Activated CD8-positive, alpha-beta memory T cell treated with anti-CD3 and anti-CD28 coated beads, Interleukin-2, amount 50 U/mL, for 24 hours (primary cell): Measurements from ENCODE around the gene TTC24.
"Not testable (repeated sequence)": the region's sequence is repeated elsewhere in the genome, so short reads cannot be mapped to it uniquely, and the experiment has no call there.

Source experiments
- DNase-seq: peaks from one replicate; pipeline ENCODE4 v3.0.0-alpha.2; 2020; ENCODE audit errors: extremely low read depth

Gene TTC24

DNA sequence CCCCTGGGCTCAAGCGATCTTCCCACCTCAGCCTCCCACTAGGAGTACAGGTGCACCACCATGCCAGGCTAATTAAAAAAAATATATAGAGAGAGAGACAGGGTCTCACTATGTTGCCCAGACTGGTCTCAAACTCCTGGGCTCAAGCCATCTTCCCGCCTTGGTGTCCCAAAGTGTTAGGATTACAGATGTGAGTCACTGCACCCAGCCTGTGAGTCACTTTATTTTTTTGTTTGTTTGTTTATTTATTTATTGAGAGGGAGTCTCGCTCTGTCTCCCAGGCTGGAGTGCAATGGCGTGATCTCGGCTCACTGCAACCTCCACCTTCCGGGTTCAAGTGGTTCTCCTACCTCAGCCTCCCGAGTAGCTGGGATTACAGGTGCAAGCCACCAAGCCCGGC is 8.4 kb downstream of the TTC24 start:
- DNase-seq = not testable (repeated sequence)

DNA sequence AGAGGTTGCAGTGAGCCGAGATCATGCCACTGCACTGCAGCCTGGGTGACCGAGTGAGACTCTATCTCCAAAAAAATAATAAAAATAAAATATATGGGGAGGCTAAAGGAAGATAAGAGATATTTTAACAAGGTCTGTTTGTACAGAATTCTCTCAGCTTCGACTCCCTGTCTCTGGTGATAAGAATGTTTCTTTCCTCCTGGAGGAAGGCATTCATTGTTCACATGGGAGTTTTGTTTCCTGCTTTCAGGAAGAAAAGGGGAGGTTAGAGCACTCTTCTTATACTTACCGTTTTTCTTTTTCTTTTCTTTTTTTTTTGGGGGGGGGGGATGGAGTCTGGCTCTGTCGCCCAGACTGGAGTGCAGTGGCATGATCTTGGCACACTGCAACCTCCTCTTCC is 10.0 kb downstream of the TTC24 start:
- no peak for DNase-seq

DNA sequence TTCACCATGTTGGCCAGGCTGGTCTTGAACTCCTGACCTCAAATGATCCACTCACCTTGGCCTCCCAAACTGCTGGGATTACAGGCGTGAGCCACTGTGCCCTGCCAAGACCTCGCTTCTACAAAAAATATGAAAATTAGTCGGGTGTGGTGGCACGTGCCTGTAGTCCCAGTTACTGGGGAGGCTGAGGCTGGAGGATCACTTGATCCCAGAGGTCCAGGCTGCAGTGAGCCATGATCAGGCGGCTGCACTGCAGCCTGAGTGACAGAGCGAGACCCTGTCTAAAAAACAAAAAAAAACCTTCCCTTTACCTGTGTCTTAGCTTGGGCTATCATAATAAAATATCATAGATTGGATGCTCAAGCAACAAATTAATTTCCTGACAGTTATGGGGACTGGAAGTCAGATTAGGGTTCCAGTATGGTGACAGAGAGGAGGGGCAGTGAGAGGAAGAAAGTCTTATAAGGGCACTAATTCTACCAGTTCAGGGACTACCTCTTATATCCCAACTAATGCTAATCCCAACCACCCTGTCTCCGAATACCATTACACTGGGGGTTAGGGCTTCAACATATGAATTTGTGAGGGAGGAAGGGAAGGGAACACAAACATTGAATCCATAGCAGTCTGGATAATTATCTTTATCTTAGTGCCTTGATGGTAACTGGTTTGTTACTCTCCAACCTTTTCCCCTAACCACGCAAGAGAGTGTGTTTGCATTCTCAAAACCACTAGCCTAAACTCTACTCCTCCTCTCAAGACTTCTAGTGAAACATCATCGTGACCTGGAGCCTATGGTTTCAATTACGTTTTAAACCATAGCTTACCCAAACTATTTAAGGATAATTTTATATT is 11.0 kb downstream of the TTC24 start:
- DNase-seq = no peak

DNA sequence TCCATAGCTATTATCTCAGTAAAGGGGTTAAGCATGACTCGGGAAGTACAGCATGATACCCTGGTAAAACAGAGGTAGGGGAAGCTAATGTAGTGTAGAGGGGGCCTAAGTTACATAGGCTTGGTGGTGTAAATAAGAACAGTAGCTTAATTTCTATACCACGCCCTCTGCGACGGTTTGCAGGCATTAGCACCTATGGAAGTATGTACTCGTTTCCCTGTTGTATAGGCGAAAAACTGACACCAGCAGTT is 11.6 kb downstream of the TTC24 start:
- DNase-seq = no peak

DNA sequence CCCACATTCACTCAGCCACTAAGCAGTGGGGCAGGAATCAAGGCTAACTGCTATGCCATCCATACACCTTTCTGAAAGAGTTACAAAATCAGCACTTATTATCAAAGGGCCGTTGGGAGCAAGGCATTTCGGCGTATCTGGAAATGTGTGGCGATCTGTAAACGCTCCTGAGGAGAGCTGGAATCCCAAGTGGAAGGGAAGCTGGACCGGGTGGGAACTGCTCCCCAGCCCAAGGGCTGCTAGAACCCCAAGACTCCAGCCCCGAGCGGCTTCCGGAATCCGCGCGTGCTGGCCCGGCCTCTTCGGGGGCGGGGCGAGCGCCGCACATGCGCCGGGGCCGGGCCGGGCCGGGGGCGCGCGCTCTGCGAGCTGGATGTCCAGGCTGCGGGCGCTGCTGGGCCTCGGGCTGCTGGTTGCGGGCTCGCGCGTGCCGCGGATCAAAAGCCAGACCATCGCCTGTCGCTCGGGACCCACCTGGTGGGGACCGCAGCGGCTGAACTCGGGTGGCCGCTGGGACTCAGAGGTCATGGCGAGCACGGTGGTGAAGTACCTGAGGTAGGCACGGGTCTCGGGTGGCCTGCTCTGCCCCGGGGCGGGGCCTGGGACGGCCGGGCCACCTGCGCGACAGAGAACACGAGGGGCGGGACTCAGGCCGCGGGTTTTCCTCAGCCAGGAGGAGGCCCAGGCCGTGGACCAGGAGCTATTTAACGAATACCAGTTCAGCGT is 12.1 kb downstream of the TTC24 start, which contains the start of gene NAXE:
Gene NAXE, plus strand, starts transcription at position 345 of the 726 bp plus-strand sequence. Its CDS starts 29 bp downstream, at position 374.
- no peak for DNase-seq

DNA sequence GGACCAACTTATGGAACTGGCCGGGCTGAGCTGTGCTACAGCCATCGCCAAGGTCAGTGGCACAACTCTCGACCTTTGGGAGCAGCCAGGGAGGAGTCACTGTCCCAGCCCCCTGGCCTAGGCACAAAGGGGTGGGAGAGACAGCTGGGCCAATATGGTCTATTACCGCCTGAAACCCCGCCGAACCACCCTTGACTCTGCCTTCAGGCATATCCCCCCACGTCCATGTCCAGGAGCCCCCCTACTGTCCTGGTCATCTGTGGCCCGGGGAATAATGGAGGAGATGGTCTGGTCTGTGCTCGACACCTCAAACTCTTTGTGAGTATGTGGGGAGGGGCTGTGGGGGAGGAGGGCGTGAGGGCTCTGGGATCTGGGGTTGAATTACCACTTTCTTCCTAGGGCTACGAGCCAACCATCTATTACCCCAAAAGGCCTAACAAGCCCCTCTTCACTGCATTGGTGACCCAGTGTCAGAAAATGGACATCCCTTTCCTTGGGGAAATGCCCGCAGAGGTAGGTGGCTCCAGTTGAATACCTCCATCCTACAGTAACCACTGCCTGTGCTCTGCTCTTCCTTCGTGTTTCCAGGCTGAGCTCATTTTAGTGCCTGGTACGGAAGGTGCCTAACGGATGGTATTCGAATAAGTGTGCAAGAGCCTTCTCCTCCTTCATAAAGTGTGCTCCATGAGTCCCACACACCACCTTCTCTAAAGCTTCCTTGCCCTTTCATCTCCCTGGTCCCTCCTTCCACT is 12.8 kb downstream of the TTC24 start:
- DNase-seq = no peak

DNA sequence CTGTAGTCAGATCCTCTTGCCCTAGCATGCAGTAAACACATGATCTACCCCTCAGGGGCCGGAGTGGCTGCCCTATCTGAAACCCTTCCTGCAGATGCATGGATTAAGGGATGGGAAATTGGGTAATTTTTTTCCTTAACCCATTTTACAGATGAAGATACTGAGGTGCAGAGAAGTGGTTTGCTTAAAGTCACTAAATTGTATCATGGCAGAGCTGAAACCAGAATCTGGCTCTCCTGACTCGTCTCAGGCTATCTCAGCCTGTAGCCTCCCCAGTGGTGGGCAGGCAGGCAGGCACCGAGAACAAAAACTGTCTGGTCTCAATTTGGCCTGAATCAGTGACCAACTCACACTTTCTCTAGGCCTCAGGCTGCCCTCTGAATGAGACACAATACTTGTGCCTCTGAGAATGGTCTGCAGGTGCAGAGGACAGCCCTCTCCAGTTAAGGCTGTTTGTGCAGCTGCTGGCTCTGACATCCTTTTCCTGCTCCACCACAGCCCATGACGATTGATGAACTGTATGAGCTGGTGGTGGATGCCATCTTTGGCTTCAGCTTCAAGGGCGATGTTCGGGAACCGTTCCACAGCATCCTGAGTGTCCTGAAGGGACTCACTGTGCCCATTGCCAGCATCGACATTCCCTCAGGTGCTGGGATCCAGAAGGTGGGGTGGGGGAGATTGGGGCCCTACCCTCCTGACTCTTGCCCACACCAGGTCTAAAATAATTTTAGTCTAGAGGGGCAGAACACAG is 13.6 kb downstream of the TTC24 start:
- no peak for DNase-seq

DNA sequence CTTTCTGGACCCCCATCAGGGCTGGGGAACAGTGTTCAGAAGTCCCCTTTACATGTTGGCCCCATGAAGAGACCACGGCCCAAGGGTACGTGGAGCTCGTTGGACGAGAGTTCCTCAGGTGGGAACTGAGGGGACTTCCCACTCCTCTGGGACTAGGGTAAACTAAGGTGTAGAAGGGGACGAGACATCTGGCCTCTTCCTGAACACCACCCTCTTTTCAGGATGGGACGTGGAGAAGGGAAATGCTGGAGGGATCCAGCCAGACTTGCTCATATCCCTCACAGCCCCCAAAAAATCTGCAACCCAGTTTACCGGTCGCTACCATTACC is 14.1 kb downstream of the TTC24 start:
- no peak for DNase-seq

DNA sequence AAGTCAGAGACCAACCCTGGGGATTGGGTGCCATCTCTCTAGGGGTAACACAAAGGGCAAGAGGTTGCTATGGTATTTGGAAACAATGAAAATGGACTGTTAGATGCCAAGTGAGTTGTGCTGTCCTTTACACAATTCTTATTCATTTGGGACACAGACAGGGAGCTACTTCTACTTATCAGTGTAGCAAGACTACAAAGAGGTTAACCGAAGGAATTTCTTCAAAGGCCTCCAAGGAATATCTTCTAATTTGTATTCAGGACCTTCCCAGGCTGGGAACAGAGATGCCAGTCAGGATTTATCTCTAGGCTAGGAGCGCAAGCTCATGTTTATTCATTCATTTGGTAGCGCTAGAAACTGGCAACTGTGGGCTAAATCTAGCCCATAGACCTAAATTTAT is 14.7 kb downstream of the TTC24 start:
- DNase-seq = no peak

DNA sequence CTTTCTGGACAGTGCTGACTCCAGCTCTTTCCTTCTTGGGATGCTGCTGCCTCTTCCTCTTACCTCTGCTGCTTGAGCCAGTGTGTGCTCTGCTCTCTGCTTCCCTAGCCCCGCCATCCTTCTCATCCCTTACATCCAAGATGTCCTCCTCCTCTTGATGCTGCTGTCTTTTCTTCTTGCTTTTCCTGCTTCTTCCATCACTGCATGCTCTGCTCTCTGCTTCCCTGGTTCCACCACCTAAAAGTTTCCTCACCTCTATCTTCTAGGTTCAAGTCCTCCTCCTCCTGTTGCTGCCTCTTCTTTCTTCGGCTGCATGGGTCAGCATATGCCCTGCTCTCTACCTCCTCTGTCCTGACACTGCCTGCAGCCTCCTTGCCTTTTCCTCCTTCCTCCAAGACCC is 15.5 kb downstream of the TTC24 start:
- DNase-seq = no peak

DNA sequence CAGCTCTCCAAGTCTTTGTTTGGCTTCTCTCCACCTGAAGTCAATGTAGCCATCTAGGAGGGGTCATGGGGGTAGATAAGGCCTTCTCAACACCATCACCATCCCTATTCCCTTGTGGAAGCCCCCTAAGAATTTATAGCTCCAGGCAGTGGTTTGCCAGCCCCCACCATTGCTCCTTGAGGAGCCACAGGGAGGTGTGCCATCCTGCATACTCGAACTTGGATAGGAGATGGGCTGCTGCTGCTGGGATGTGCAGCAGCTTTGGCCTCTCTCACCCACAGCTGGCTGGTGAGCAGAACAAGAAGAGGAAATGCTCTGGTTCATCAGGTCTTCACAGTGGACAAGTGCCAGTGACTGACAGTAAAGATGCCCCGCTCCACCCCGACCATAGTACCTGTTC is 16.9 kb downstream of the TTC24 start:
- no peak for DNase-seq

DNA sequence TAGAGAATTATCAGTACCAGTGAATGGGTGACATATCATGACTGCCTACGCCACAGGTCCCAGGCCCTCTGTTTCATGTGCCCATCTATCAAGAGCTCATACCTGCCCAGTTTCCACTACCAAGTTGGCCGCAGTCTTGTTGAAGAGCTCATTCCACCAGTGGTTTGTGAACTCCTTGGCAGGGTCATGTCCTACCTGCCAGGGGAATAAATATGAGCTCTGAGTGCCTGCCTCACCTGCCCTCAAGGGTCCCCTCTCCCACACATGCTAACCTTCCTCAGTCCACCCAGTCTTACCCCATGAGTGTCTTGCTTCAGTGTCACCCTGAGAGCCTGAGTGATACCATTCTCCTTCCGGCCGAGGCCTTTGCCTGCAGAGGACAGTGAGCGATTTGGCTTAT is 18.6 kb downstream of the TTC24 start:
- DNase-seq = no peak

DNA sequence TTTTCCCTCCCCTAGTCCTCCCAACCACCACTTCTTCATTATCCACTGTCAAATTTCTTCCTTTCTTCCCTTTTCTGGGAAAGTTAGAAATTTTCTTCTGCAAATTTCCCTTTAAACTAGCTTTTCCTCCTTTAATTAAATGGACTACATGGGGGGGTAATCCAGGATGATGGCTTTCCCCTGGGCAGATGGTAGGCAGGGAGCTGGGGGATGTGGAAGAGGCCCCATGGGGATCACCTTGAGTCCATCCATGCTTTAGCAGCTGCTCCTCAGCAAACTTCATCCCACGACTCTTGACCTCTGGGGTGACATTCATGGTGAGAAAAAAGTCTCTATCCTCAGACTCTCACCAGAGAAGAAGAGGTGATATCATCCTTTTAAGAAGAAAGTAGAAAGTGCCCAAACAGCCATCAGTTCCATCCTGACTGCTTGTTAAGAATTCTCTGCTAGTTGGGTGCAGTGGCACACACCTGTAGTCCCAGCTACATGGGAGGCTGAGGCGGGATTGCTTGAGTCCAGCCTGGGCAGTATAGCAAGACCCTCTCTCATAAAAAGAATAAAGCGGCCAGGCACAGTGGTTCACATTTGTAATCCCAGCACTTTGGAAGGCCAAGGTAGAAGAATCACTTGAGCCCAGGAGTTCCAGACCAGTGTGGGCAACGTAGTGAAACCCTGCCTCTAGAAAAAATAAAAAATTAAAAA is 19.4 kb downstream of the TTC24 start:
- DNase-seq = no peak

DNA sequence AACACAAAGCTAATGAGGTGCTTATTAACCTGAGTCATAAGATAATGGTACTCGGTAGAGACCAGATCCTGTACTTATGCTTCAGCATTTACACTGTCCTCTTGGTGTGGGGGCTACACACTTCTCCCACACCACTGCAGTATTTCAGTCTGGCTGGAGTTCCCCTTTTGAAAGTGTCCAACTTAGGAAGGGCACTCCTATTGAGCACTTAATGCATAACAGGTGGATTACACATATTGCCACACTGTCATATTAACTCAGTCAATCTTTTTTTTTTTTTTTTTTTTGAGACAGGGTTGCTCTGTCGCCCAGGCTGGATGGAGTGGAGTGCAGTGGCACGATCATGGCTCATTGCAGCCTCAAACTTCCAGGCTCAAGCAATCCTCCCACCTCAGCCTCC is 20.3 kb downstream of the TTC24 start:
- no peak for DNase-seq

DNA sequence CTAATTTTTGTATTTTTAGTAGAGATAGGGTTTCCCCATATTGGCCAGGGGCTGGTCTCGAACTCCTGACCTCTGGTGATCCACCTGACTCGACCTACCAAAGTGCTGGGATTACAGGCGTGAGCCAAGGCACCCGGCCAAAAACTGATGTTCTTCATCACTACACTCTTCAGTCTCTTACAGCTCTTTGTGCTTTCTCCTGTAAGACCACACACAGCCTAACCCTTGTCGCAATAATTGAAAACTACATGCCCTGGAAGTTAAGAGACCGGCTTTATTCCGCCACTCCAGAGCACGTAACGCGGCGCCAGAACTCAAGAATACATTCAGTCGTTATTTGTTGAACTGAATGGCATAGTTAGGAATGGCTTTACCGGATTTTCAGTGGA is 21.2 kb downstream of the TTC24 start:
- DNase-seq = no peak

DNA sequence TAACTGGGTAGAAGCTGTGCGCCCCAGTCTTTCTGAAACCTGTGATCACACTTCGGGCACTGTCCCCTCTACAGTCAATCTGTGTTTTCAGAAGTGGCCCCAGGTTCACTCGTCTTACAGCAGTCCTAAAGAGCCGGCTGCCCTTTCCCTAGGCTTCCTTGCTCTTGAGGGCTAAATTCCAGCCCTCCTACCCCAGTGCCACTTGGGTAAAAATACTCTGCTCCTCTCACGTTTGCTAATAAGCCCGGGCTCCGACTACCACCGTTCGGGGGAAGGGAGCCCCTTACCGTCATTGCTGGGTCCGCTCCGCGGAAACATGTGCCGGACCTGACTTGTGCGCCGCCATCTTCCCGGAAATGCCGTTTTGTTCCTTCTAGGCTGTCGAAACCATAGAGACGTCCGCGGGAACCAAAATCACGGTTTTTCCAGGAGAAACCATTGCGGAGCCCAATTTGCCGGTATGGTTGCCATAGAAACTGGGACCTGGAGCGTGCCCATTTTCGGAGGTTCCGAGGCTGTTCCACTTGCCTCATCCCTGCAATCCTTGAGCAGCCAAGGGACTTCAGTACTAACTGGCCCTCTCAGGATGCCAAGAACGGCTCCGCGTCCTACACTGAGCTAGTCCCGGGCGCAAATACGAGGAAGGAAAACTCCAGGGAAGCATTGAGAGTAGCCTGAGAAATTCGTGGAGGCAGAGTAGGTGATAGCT is 21.8 kb downstream of the TTC24 start, which contains the start of gene GPATCH4:
Gene GPATCH4, minus strand, starts transcription at position 358 of the 709 bp plus-strand sequence.
- peak; percentile 58 for DNase-seq

DNA sequence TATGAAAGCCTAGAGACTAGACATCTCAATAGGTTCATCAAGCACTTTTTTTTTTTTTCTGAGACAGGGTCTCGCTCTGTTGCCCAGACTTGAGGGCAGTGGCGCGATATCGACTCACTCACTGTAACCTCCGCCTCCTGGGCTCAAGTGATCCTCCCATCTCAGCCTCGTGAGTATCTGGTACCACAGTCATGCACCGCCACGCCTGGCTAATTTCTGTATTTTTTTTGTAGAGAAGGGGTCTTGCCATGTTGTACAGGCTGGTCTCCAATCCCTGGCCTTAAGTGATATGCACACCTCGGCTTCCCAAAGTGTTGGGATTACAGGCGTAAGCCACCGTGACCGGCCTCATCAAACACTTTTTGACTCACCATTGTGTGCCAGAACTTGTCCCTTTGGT is 22.4 kb downstream of the TTC24 start:
- no peak for DNase-seq

DNA sequence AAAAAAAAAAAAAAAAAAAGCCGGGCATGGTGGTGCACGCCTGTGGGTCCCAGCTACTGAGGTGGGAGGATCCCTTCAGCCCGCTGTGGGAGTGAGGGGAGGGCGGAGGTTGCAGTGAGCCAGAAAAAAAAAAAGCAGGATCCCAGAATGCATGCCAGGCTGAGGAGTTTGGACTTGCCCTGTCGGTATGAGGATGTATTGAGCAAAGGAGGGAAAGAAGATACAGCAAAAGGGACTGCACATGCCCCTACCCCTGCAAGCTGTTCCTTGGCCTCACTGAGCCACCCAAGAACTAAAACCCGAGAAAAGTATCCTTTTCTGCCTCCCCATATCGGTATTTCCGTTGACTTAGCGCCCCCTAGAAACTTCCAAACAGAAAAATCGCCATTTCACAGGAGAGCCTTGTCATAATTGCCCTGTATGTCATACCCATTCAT is 23.1 kb downstream of the TTC24 start:
- DNase-seq = no peak

DNA sequence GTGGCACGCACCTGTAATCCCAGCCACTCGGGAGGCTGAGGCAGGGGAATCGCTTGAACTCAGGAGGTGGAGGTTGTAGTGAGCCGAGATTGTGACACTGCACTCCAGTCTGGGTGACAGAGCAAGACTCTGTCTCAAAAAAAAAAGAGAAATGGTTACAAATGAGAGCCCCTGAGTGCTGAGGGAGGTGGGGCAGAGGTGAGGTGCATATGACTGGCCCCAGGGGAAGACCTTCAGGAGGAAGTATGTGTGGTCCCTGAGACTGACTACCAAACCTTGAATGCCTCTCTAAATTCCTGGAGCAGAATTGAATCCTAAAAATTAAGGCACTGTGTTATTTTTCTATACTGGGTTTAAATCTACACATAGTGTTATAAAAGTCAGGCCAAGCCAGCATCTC is 27.8 kb downstream of the TTC24 start:
- not testable (repeated sequence) for DNase-seq

DNA sequence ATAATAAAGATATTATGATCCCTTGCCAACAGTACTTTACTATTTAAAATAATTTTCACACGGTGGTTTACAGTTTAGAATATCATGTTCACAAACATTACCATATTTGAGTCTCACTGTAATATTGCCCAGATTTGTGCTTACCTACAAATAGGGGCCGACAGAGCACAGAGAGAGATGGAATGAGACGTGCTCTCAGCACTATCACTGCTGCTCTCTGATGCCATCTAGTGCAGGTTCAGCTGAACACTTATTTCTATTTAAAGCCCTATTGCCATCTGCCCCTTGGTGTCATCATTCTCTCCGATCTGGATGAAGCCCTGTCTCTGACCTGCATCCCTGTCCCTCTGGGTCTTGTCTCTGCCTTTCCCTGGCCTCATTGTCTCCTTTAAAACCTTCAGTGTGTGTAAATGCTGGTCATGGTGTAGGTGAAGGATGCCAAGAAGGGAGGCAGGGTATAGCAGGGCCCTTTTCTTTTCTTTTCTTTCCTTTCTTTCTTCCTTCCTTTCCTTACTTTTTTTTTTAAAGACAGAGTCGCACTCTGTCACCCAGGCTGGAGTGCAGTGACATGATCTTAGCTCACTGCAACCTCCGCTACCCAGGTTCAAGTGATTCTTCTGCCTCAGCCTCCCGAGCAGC is 28.6 kb downstream of the TTC24 start:
- no peak for DNase-seq
